MM.1S (cell line): ENCODE data around the gene EBF4.

Experiments
- DNase-seq: peaks from one replicate; pipeline ENCODE4 v3.0.0-alpha.2; 2015
- H2AFZ ChIP-seq: fragments of 300-600 bp; sonication (generic); 2 replicates; pipeline ENCODE4 v1.6.0; 2016; ENCODE audit warnings: antibody characterized with exemption, low read length
- H3F3A ChIP-seq: fragments of 300-600 bp; sonication (generic); 2 replicates; pipeline ENCODE4 v1.6.1; 2016; ENCODE audit warnings: mild to moderate bottlenecking, antibody characterized with exemption, low read length, moderate library complexity, mixed read lengths; ENCODE audit not compliant: insufficient read depth
- H3K27ac ChIP-seq: fragments of 300-600 bp; sonication (generic); 2 replicates; pipeline ENCODE4 v1.5.1; 2016; ENCODE audit warnings: mild to moderate bottlenecking, low read length
- H3K27me3 ChIP-seq: fragments of 300-600 bp; sonication (generic); replicated peaks from 2 replicates; pipeline ENCODE4 v1.6.0; 2016; ENCODE audit warnings: low read length; ENCODE audit not compliant: insufficient read depth
- H3K36me3 ChIP-seq: fragments of 300-600 bp; sonication (generic); replicated peaks from 2 replicates; pipeline ENCODE4 v1.6.1; 2016; ENCODE audit warnings: mild to moderate bottlenecking, low read length, mixed read lengths; ENCODE audit not compliant: insufficient read depth
- H3K4me1 ChIP-seq: fragments of 300-600 bp; sonication (generic); 2 replicates; pipeline ENCODE4 v1.6.1; 2016; ENCODE audit warnings: low read length, mixed read lengths
- H3K4me2 ChIP-seq: fragments of 300-600 bp; sonication (generic); 2 replicates; pipeline ENCODE4 v1.6.0; 2016; ENCODE audit warnings: low read depth, low read length
- H3K4me3 ChIP-seq: fragments of 300-600 bp; sonication (generic); 2 replicates; pipeline ENCODE4 v1.5.1; 2016; ENCODE audit warnings: low read length, mixed read lengths
- H3K79me2 ChIP-seq: fragments of 300-600 bp; sonication (generic); 2 replicates; pipeline ENCODE4 v1.6.1; 2016; ENCODE audit warnings: mixed run types, low read length, mixed read lengths
- H3K9ac ChIP-seq: fragments of 300-600 bp; sonication (generic); 2 replicates; pipeline ENCODE4 v1.6.1; 2016; ENCODE audit warnings: low read length, mixed read lengths
- H3K9me2 ChIP-seq: fragments of 300-600 bp; sonication (generic); replicated peaks from 2 replicates; pipeline ENCODE4 v1.6.1; 2016; ENCODE audit warnings: mild to moderate bottlenecking, low read length, mixed read lengths; ENCODE audit not compliant: insufficient read depth
- H3K9me3 ChIP-seq: fragments of 300-600 bp; sonication (generic); replicated peaks from 2 replicates; pipeline ENCODE4 v1.6.1; 2016; ENCODE audit warnings: mild to moderate bottlenecking, low read length, mixed read lengths; ENCODE audit not compliant: insufficient read depth
- H4K20me1 ChIP-seq: fragments of 300-600 bp; sonication (generic); 2 replicates; pipeline ENCODE4 v1.6.1; 2016; ENCODE audit warnings: mild to moderate bottlenecking, low read length, moderate library complexity, mixed read lengths; ENCODE audit not compliant: insufficient read depth
- CTCF ChIP-seq: fragments of 300-600 bp; sonication (generic); IDR thresholded peaks from 2 replicates; pipeline ENCODE4 v1.5.1; 2016; ENCODE audit warnings: antibody characterized with exemption, low read length, mixed read lengths
- EZH2 ChIP-seq: fragments of 300-600 bp; sonication (generic); optimal IDR thresholded peaks from 2 replicates; pipeline ENCODE3; 2017; ENCODE audit warnings: low read depth, mild to moderate bottlenecking, antibody characterized with exemption, low read length, mixed read lengths
- EZH2phosphoT487 ChIP-seq: fragments of 300-600 bp; sonication (generic); IDR thresholded peaks from 2 replicates; pipeline ENCODE4 v1.6.1; 2018; ENCODE audit warnings: antibody characterized with exemption, low read length

The EBF4 gene

DNA sequence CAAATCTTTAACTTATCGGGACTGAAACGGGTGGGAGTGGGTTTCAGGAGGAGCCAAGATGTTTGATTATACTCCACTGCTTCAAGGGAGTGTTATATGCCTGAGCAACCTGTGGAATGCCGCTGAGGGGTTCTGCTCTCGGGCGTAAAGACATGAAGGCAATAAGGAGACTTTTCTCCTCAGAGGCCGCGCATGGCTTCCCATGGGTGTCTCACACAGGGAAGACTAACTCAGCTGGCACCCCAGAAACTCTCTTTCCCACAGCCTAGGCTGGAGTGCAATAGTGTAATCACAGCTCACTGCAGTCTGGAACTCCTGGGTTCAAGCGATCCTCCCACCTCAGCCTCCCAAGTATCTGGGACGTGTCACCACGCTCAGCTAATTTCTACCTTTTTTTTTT lies 117.1 kb downstream of the EBF4 start:
- Histone ChIP-seq H3K9ac (no peak overlapping the region), H3F3A (no peaks in the 10 kb centered on the region), H3K4me3 (no peak overlapping the region), H3K79me2 (no peaks in the 10 kb centered on the region), H3K9me3 (no peaks in the 10 kb centered on the region), H2AFZ (no peak overlapping the region), H3K4me1 (no peaks in the 10 kb centered on the region), H3K36me3 (no peaks in the 10 kb centered on the region), H3K9me2 (no peaks in the 10 kb centered on the region), H4K20me1 (no peaks in the 10 kb centered on the region), H3K27me3 (peaks cover 29% of the 10 kb centered on the region), H3K4me2 (no peak overlapping the region), H3K27ac (no peak overlapping the region)
- TF ChIP-seq EZH2 (no peak), CTCF (no peak), EZH2phosphoT487 (no peak)
- no peak for DNase-seq
